Measurements from ENCODE around the gene STYXL1. TPM values are rescaled to one million over a fixed set of nuclear protein-coding genes. Genes with fewer than 3 reads are reported as not detected.
"Not testable (repeated sequence)": the region's sequence is repeated elsewhere in the genome, so short reads cannot be mapped to it uniquely, and the experiment has no call there.

The STYXL1 gene
- total RNA-seq, 1 donor from 2014 or later: 28.5 TPM

- Mint-ChIP-seq H3K4me1 (ENCODE audit: low read depth) (peaks cover 30% of the 10 kb centered on the region), H3K36me3 (ENCODE audit: low read depth) (no peaks in the 10 kb centered on the region), H3K9me3 (ENCODE audit: low read depth) (no peaks in the 10 kb centered on the region), H3K27me3 (ENCODE audit: low read depth) (no peaks in the 10 kb centered on the region), H3K4me3 (ENCODE audit: unreplicated experiment) (no peak overlapping the region), H3K27ac (ENCODE audit: unreplicated experiment) (no peak overlapping the region)
- TF ChIP-seq CTCF (IDR thresholded peaks at IDR 0.05): no peak
- DNase-seq (ENCODE audit: low spot score): no peak
Observed at GRCh38 chr7:76086070-76086469, 38.3 kb upstream of the STYXL1 start.

- not testable (repeated sequence) for H3K27ac Mint-ChIP-seq (ENCODE audit: unreplicated experiment); H3K4me3 Mint-ChIP-seq (ENCODE audit: unreplicated experiment); H3K36me3 Mint-ChIP-seq (ENCODE audit: low read depth); DNase-seq (ENCODE audit: low spot score); H3K9me3 Mint-ChIP-seq (ENCODE audit: low read depth); H3K27me3 Mint-ChIP-seq (ENCODE audit: low read depth)
- H3K4me1 Mint-ChIP-seq (ENCODE audit: low read depth): peaks cover 30% of the 10 kb centered on the region
Observed at GRCh38 chr7:76084115-76084514, 36.3 kb upstream of the STYXL1 start.

GRCh38 chr7:76080204-76080603, 32.4 kb upstream of the STYXL1 start:
- no peak overlapping the region for H3K4me3 Mint-ChIP-seq (ENCODE audit: unreplicated experiment)
- no peak overlapping the region for H3K27ac Mint-ChIP-seq (ENCODE audit: unreplicated experiment)
- peaks cover 15% of the 10 kb centered on the region for H3K4me1 Mint-ChIP-seq (ENCODE audit: low read depth)
- peaks cover 3% of the 10 kb centered on the region for H3K9me3 Mint-ChIP-seq (ENCODE audit: low read depth)
- DNase-seq (ENCODE audit: low spot score): no peak
- H3K27me3 Mint-ChIP-seq (ENCODE audit: low read depth): no peaks in the 10 kb centered on the region
- TF ChIP-seq CTCF (IDR thresholded peaks at IDR 0.05): no peak
- H3K36me3 Mint-ChIP-seq (ENCODE audit: low read depth): no peaks in the 10 kb centered on the region

GRCh38 chr7:76077435-76077834, 29.6 kb upstream of the STYXL1 start:
- Mint-ChIP-seq H3K9me3 (ENCODE audit: low read depth) (peaks cover 6% of the 10 kb centered on the region), H3K27me3 (ENCODE audit: low read depth) (no peaks in the 10 kb centered on the region), H3K4me1 (ENCODE audit: low read depth) (peaks cover 6% of the 10 kb centered on the region), H3K4me3 (ENCODE audit: unreplicated experiment) (no peak overlapping the region), H3K36me3 (ENCODE audit: low read depth) (no peaks in the 10 kb centered on the region), H3K27ac (ENCODE audit: unreplicated experiment) (no peak overlapping the region)
- no peak for DNase-seq (ENCODE audit: low spot score)
- no peak for TF ChIP-seq CTCF (IDR thresholded peaks at IDR 0.05)

GRCh38 chr7:76076995-76077394, 29.2 kb upstream of the STYXL1 start:
- Mint-ChIP-seq H3K4me1 (ENCODE audit: low read depth) (peaks cover 1% of the 10 kb centered on the region), H3K4me3 (ENCODE audit: unreplicated experiment) (no peak overlapping the region), H3K27ac (ENCODE audit: unreplicated experiment) (no peak overlapping the region), H3K36me3 (ENCODE audit: low read depth) (no peaks in the 10 kb centered on the region), H3K9me3 (ENCODE audit: low read depth) (peaks cover 6% of the 10 kb centered on the region), H3K27me3 (ENCODE audit: low read depth) (no peaks in the 10 kb centered on the region)
- DNase-seq (ENCODE audit: low spot score): no peak
- no peak for TF ChIP-seq CTCF (IDR thresholded peaks at IDR 0.05)

GRCh38 chr7:76074972-76075370, 27.2 kb upstream of the STYXL1 start:
- Mint-ChIP-seq H3K27me3 (ENCODE audit: low read depth) (no peaks in the 10 kb centered on the region), H3K4me1 (ENCODE audit: low read depth) (no peaks in the 10 kb centered on the region), H3K36me3 (ENCODE audit: low read depth) (no peaks in the 10 kb centered on the region), H3K4me3 (ENCODE audit: unreplicated experiment) (no peak overlapping the region), H3K27ac (ENCODE audit: unreplicated experiment) (no peak overlapping the region), H3K9me3 (ENCODE audit: low read depth) (peaks cover 6% of the 10 kb centered on the region)
- DNase-seq (ENCODE audit: low spot score): no peak
- no peak for TF ChIP-seq CTCF (IDR thresholded peaks at IDR 0.05)
